RWPE2 (cell line): ENCODE data around the gene PFAS.
A peak's percentile ranks its signal among the peaks of the same experiment; 100 is the strongest.

Experiments used
- ATAC-seq: fragments of 200-7000 bp; cut with Tn5 transposase; 3 replicates; pipeline ENCODE4 v1.9.1; 2021; ENCODE audit warnings: low read depth
- DNase-seq: peaks from one replicate; pipeline ENCODE4 v3.0.0-alpha.2; 2020; ENCODE audit warnings: low spot score
- H3K27ac ChIP-seq: fragments of 450-650 bp; 2 replicates; pipeline ENCODE4 v1.5.1; 2017; ENCODE audit warnings: mild to moderate bottlenecking; ENCODE audit not compliant: poor library complexity, severe bottlenecking
- H3K27me3 ChIP-seq: fragments of 250-450 bp; sonication (Bioruptor Pico); 2 replicates; pipeline ENCODE4 v1.5.1; 2021; ENCODE audit warnings: mild to moderate bottlenecking, moderate library complexity; ENCODE audit not compliant: insufficient read depth, poor library complexity, severe bottlenecking
- H3K36me3 ChIP-seq: fragments of 250-450 bp; sonication (Bioruptor Pico); 2 replicates; pipeline ENCODE4 v1.5.1; 2020; ENCODE audit warnings: low read depth, mild to moderate bottlenecking, moderate library complexity
- H3K4me1 ChIP-seq: fragments of 250-450 bp; sonication (Bioruptor Pico); 2 replicates; pipeline ENCODE4 v1.5.1; 2021; ENCODE audit warnings: mild to moderate bottlenecking, moderate library complexity; ENCODE audit not compliant: insufficient read depth, poor library complexity, severe bottlenecking
- H3K4me3 ChIP-seq: fragments of 250-450 bp; sonication (Bioruptor Pico); 2 replicates; pipeline ENCODE4 v1.5.1; 2021; ENCODE audit warnings: mild to moderate bottlenecking, moderate library complexity; ENCODE audit not compliant: severe bottlenecking
- H3K9me3 ChIP-seq: fragments of 250-450 bp; sonication (Bioruptor Pico); 2 replicates; pipeline ENCODE4 v1.5.1; 2021; ENCODE audit warnings: mild to moderate bottlenecking, moderate library complexity; ENCODE audit not compliant: severe bottlenecking
- CTCF ChIP-seq: fragments of 450-650 bp; IDR thresholded peaks from one replicate; pipeline ENCODE4 v1.5.1; 2017; ENCODE audit warnings: mild to moderate bottlenecking, moderate library complexity; ENCODE audit not compliant: poor library complexity, severe bottlenecking

PFAS gene

GRCh38 chr17:8220783-8221662 lies 28.1 kb upstream of the PFAS start:
- no peaks in the 10 kb centered on the region for H3K9me3 ChIP-seq
- H3K4me3 ChIP-seq, result peak overlapping the region; percentile 54
- DNase-seq (peak; percentile 87), ATAC-seq (peak; percentile 37)
- no peaks in the 10 kb centered on the region for H3K27me3 ChIP-seq
- H3K36me3 ChIP-seq, result no peaks in the 10 kb centered on the region
- peaks cover 5% of the 10 kb centered on the region for H3K4me1 ChIP-seq
- peak overlapping the region; percentile 88 for H3K27ac ChIP-seq
- TF ChIP-seq CTCF, result peak; percentile 23

DNA sequence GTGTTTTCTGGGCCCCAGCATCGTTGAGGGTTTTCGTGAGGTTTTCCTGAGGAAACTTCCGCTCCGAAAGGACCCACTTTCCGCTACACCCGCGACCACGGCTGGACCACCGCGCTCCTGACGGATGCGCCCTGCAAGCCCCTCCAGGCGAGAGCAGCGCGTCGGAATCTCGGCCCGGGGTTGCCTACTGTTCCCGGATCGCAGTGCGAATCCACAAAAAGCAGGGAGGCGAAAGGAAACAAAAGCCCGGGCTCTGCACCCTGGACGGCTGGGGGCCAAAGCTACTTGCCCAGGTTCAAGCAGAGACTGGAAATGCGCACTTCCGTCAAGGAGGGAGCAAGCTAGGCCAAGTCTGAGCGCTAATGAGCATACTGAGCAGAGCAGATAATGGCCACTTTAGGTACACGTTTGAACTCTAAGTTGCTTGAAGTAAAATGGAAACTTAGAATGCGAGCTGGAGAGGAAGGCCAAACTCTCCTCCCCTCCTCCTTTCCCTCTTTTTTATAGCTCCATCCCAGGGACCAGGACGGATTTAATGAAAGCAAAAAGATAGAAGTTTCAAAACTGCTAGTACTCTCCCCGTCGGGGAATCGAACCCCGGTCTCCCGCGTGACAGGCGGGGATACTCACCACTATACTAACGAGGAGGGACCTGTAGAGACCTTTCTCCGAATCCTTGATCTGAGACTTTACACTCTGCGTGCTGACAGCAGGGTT lies 27.3 kb upstream of the PFAS start:
- no peak for TF ChIP-seq CTCF
- no peak for DNase-seq
- peak overlapping the region; percentile 54 for H3K4me3 ChIP-seq
- no peaks in the 10 kb centered on the region for H3K36me3 ChIP-seq
- no peaks in the 10 kb centered on the region for H3K9me3 ChIP-seq
- peak; percentile 26 for ATAC-seq
- no peaks in the 10 kb centered on the region for H3K27me3 ChIP-seq
- H3K27ac ChIP-seq, result peak overlapping the region; percentile 88
- peaks cover 5% of the 10 kb centered on the region for H3K4me1 ChIP-seq

DNA sequence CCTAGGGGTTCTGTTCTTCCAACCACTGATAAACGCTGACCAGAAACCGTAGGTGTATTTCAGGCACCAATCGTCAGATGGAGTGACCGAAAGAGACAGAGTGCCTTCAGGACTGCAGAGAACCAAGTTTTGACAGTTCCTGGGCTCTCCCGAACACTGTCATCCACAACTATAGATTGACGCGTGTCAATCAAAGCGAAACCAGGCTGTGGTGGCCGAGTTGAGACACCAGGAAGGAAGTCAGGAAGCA lies 26.8 kb upstream of the PFAS start:
- Histone ChIP-seq H3K4me3 (peak overlapping the region; percentile 54), H3K4me1 (peaks cover 5% of the 10 kb centered on the region), H3K9me3 (no peaks in the 10 kb centered on the region), H3K36me3 (peaks cover under 1% of the 10 kb centered on the region; the same call in 1 of the 2 replicates), H3K27me3 (no peaks in the 10 kb centered on the region), H3K27ac (peak overlapping the region; percentile 88)
- DNase-seq, result no peak
- no peak for TF ChIP-seq CTCF
- ATAC-seq, result no peak

- peak overlapping the region; percentile 88 for H3K27ac ChIP-seq
- peaks cover 6% of the 10 kb centered on the region for H3K36me3 ChIP-seq
These were observed 26.3 kb upstream of the PFAS start for GRCh38 chr17:8222630-8223355.

More at GRCh38 chr17:8222630-8223355, 26.3 kb upstream of the PFAS start:
- no peaks in the 10 kb centered on the region for H3K9me3 ChIP-seq
- H3K4me1 ChIP-seq, result peaks cover 5% of the 10 kb centered on the region
- ATAC-seq, result peak; percentile 47
- peak; percentile 93 for DNase-seq
- peak overlapping the region; percentile 54 for H3K4me3 ChIP-seq
- H3K27me3 ChIP-seq, result no peaks in the 10 kb centered on the region
- TF ChIP-seq CTCF, result no peak
